H1 (cell line): ENCODE results near the gene NELL2. TPM values are rescaled to one million over a fixed set of nuclear protein-coding genes. Genes with fewer than 3 reads are reported as not detected.

Experiments
- CTCF ChIA-PET: fragments of 300-600 bp; sonication (Branson Sonifier 250); formaldehyde crosslinking; loops from one replicate; lab custom pipeline; 2021; ENCODE audit not compliant: partially characterized antibody; lab: Charles Lee
- POLR2A ChIA-PET: fragments of 300-600 bp; sonication (Branson Sonifier 250); formaldehyde crosslinking; loops from one replicate; lab custom pipeline; 2021; ENCODE audit warnings: inconsistent platforms; ENCODE audit not compliant: partially characterized antibody; lab: Charles Lee
- DNase-seq, 2 experiments: peaks; one replicate each; pipeline versions ENCODE4 v3.0.0 to v3.0.0-alpha.2; 2010 to 2022; ENCODE audit warnings: low spot score in 2 of 2, low read depth in 1 of 2, mixed read lengths in 1 of 2
- FAIRE-seq: peaks from 2 replicates; lab custom pipeline; 2011; peaks lifted over from hg19 to GRCh38; lab: Jason Lieb, UNC
- H2AFZ ChIP-seq: 2 replicates; pipeline ENCODE4 v1.8.1; 2012; ENCODE audit warnings: low read length, inconsistent platforms
- H2AK5ac ChIP-seq: 2 replicates; pipeline ENCODE4 v1.6.1; 2013; ENCODE audit warnings: low read depth, low read length
- H2BK120ac ChIP-seq: replicated peaks from 2 replicates; pipeline ENCODE3; 2013; ENCODE audit warnings: low read depth, low read length, inconsistent platforms
- H2BK12ac ChIP-seq: 2 replicates; pipeline ENCODE4 v1.6.1; 2013; ENCODE audit warnings: low read depth, low read length
- H2BK15ac ChIP-seq: 2 replicates; pipeline ENCODE4 v1.6.1; 2013; ENCODE audit warnings: low read length
- H2BK20ac ChIP-seq: 2 replicates; pipeline ENCODE4 v1.6.1; 2013; ENCODE audit warnings: low read length
- H2BK5ac ChIP-seq: 2 replicates; pipeline ENCODE4 v1.6.1; 2013; ENCODE audit warnings: low read depth, low read length
- H3K14ac ChIP-seq: 2 replicates; pipeline ENCODE4 v1.6.1; 2013; ENCODE audit warnings: inconsistent platforms; ENCODE audit not compliant: insufficient read length
- H3K18ac ChIP-seq: 2 replicates; pipeline ENCODE4 v1.6.1; 2013; ENCODE audit warnings: low read length; ENCODE audit errors: extremely low read depth
- H3K23ac ChIP-seq: 2 replicates; pipeline ENCODE4 v1.6.1; 2013; ENCODE audit warnings: inconsistent platforms; ENCODE audit not compliant: insufficient read length
- H3K23me2 ChIP-seq: 2 replicates; pipeline ENCODE4 v1.6.1; 2013; ENCODE audit warnings: low read depth, low read length
- H3K27ac ChIP-seq: 2 replicates; pipeline ENCODE4 v1.6.1; 2011; ENCODE audit warnings: low read depth, low read length, inconsistent platforms
- H3K27me3 ChIP-seq, 4 experiments: replicated peaks in 1 of 4; 1 replicate in 1 of 4; 2 replicates in 3 of 4; pipeline versions ENCODE4 v1.6.1 to v1.8.1; 2011 to 2013; ENCODE audit warnings: low read length in 3 of 4, mild to moderate bottlenecking in 3 of 4, inconsistent platforms in 2 of 4, mixed read lengths in 2 of 4, moderate library complexity in 1 of 4; ENCODE audit not compliant: control insufficient read depth in 3 of 4, insufficient read depth in 3 of 4; ENCODE audit errors: extremely low read depth in 1 of 4
- H3K36me3 ChIP-seq, 4 experiments: 2 replicates each; pipeline versions ENCODE4 v1.6.1 to v1.8.1; 2011 to 2013; ENCODE audit warnings: mild to moderate bottlenecking in 4 of 4, low read length in 3 of 4, moderate library complexity in 2 of 4, control low read depth in 1 of 4, inconsistent platforms in 1 of 4; ENCODE audit not compliant: insufficient read depth in 4 of 4, control insufficient read depth in 2 of 4
- H3K4ac ChIP-seq: replicated peaks from 2 replicates; pipeline ENCODE3; 2013; ENCODE audit warnings: low read length, low read depth, mixed read lengths, inconsistent platforms; ENCODE audit not compliant: insufficient read length
- H3K4me1 ChIP-seq, 4 experiments: replicated peaks in 1 of 4; 1 replicate in 1 of 4; 2 replicates in 3 of 4; pipeline versions ENCODE4 v1.6.1 to v1.8.1; 2011 to 2013; ENCODE audit warnings: low read length in 3 of 4, inconsistent platforms in 2 of 4, mixed read lengths in 1 of 4; ENCODE audit not compliant: insufficient read depth in 4 of 4, control insufficient read depth in 3 of 4
- H3K4me2 ChIP-seq, 2 experiments: 2 replicates each; pipeline versions ENCODE4 v1.6.1 to v1.8.1; 2011 to 2013; ENCODE audit warnings: low read depth in 2 of 2, low read length in 2 of 2, control low read depth in 1 of 2, inconsistent platforms in 1 of 2, mild to moderate bottlenecking in 1 of 2; ENCODE audit not compliant: insufficient read depth in 1 of 2
- H3K4me3 ChIP-seq, 4 experiments: fragments of 200-600, 300-600 bp in 1 of 4; sonication (generic), shearing (Covaris generic), sonication (Bioruptor Twin) in 1 of 4; 2 replicates each; pipeline versions ENCODE4 v1.5.1 to v1.8.1; 2011 to 2016; ENCODE audit warnings: low read length in 4 of 4, low read depth in 3 of 4, control low read depth in 2 of 4, inconsistent platforms in 2 of 4, mild to moderate bottlenecking in 2 of 4, mixed read lengths in 1 of 4, moderate library complexity in 1 of 4; ENCODE audit not compliant: insufficient read depth in 2 of 4; ENCODE audit errors: extremely low read depth in 1 of 4
- H3K56ac ChIP-seq: replicated peaks from 2 replicates; pipeline ENCODE3; 2013; ENCODE audit warnings: low read depth, mild to moderate bottlenecking, mixed read lengths, low read length, inconsistent platforms; ENCODE audit not compliant: insufficient read length
- H3K79me1 ChIP-seq: 2 replicates; pipeline ENCODE4 v1.6.1; 2013; ENCODE audit warnings: low read depth, low read length, control low read depth
- H3K79me2 ChIP-seq, 2 experiments: 2 replicates each; pipeline versions ENCODE4 v1.6.1 to v1.8.1; 2012 to 2013; ENCODE audit warnings: low read length in 2 of 2, mild to moderate bottlenecking in 2 of 2, inconsistent platforms in 1 of 2; ENCODE audit not compliant: insufficient read depth in 2 of 2, control insufficient read depth in 1 of 2
- H3K9ac ChIP-seq, 4 experiments: replicated peaks in 1 of 4; 1 replicate in 1 of 4; 2 replicates in 3 of 4; pipeline versions ENCODE4 v1.6.1 to v1.8.1; 2011 to 2013; ENCODE audit warnings: low read depth in 3 of 4, low read length in 3 of 4, control low read depth in 2 of 4, mild to moderate bottlenecking in 2 of 4, moderate library complexity in 2 of 4, inconsistent platforms in 1 of 4; ENCODE audit errors: extremely low read depth in 1 of 4
- H3K9me3 ChIP-seq, 2 experiments: 2 replicates each; pipeline versions ENCODE4 v1.6.1 to v1.8.1; 2012 to 2013; ENCODE audit warnings: mild to moderate bottlenecking in 2 of 2, moderate library complexity in 2 of 2, control low read depth in 1 of 2, inconsistent platforms in 1 of 2, low read depth in 1 of 2, low read length in 1 of 2, mixed read lengths in 1 of 2; ENCODE audit not compliant: insufficient read depth in 2 of 2
- H4K20me1 ChIP-seq, 2 experiments: replicated peaks in 1 of 2; 2 replicates each; pipeline versions ENCODE3 to v1.8.1; 2011 to 2013; ENCODE audit warnings: inconsistent platforms in 2 of 2, low read length in 2 of 2, mild to moderate bottlenecking in 1 of 2; ENCODE audit not compliant: insufficient read depth in 2 of 2, control insufficient read depth in 1 of 2
- H4K5ac ChIP-seq: 2 replicates; pipeline ENCODE4 v1.6.1; 2013; ENCODE audit warnings: low read length, low read depth, mixed read lengths, inconsistent platforms; ENCODE audit not compliant: insufficient read length
- H4K8ac ChIP-seq: 2 replicates; pipeline ENCODE4 v1.8.0; 2013; ENCODE audit warnings: mild to moderate bottlenecking, moderate library complexity, low read length, inconsistent platforms; ENCODE audit not compliant: insufficient read depth; ENCODE audit errors: extremely low read depth
- H4K91ac ChIP-seq: replicated peaks from 2 replicates; pipeline ENCODE3; 2013; ENCODE audit warnings: low read length, mixed read lengths, inconsistent platforms; ENCODE audit not compliant: insufficient read length
- BRCA1 ChIP-seq: IDR thresholded peaks from 2 replicates; pipeline ENCODE4 v1.6.1; 2012; ENCODE audit warnings: low read depth, low read length, improper control_type of control experiment
- CBX5 ChIP-seq: fragments of 300-800, 300-1000 bp; sonication (generic); IDR thresholded peaks from 2 replicates; pipeline ENCODE4 v1.7.1; 2016; ENCODE audit warnings: antibody characterized with exemption, low read length, low read depth
- CTBP2 ChIP-seq: IDR thresholded peaks from 2 replicates; pipeline ENCODE4 v1.7.0; 2011; ENCODE audit warnings: borderline replicate concordance, mild to moderate bottlenecking, moderate library complexity, mixed read lengths, low read length; ENCODE audit not compliant: insufficient read depth, insufficient read length
- EP300 ChIP-seq, 2 experiments: IDR thresholded peaks; 1 replicate in 1 of 2; 2 replicates in 1 of 2; pipeline ENCODE4 v1.6.1; 2011 to 2012; ENCODE audit warnings: low read depth in 2 of 2, low read length in 2 of 2, mild to moderate bottlenecking in 2 of 2, borderline replicate concordance in 1 of 2, inconsistent platforms in 1 of 2, moderate library complexity in 1 of 2
- HDAC2 ChIP-seq, 2 experiments: fragments of 300-600 bp in 1 of 2; sonication (generic) in 1 of 2; IDR thresholded peaks; 2 replicates each; pipeline ENCODE4 v1.6.1; 2011 to 2012; ENCODE audit warnings: low read depth in 2 of 2, low read length in 2 of 2, mild to moderate bottlenecking in 2 of 2, moderate library complexity in 2 of 2, borderline replicate concordance in 1 of 2, inconsistent platforms in 1 of 2
- KDM1A ChIP-seq: fragments of 200-600, 300-600 bp; sonication (generic); IDR thresholded peaks from 2 replicates; pipeline ENCODE4 v1.7.1; 2016; ENCODE audit warnings: mild to moderate bottlenecking, low read length, borderline replicate concordance
- KDM5A ChIP-seq: fragments of 200-600 bp; IDR thresholded peaks from 2 replicates; pipeline ENCODE4 v1.7.1; 2012; ENCODE audit warnings: mild to moderate bottlenecking, low read length, inconsistent platforms, mixed read lengths
- MAFK ChIP-seq: IDR thresholded peaks from 2 replicates; pipeline ENCODE4 v1.6.1; 2012; ENCODE audit warnings: low read depth, mild to moderate bottlenecking, improper control_type of control experiment, low read length
- POU5F1 ChIP-seq: IDR thresholded peaks from 2 replicates; pipeline ENCODE4 v1.6.1; 2011; ENCODE audit warnings: low read depth, mild to moderate bottlenecking, low read length, moderate library complexity
- RXRA ChIP-seq: IDR thresholded peaks from 2 replicates; pipeline ENCODE4 v1.6.1; 2011; ENCODE audit warnings: low read depth, mild to moderate bottlenecking, low read length, moderate library complexity; ENCODE audit not compliant: insufficient read depth
- SAP30 ChIP-seq: fragments of 300-600 bp; sonication (generic); IDR thresholded peaks from 2 replicates; pipeline ENCODE4 v1.7.1; 2012; ENCODE audit warnings: low read length, moderate library complexity, mild to moderate bottlenecking, inconsistent platforms; ENCODE audit not compliant: insufficient read depth, insufficient replicate concordance
- SP1 ChIP-seq: IDR thresholded peaks from 2 replicates; pipeline ENCODE4 v1.6.1; 2011; ENCODE audit warnings: low read depth, low read length
- SP2 ChIP-seq: IDR thresholded peaks from 2 replicates; pipeline ENCODE4 v1.6.1; 2012; ENCODE audit warnings: mild to moderate bottlenecking, low read length, inconsistent platforms
- SP4 ChIP-seq: IDR thresholded peaks from 2 replicates; pipeline ENCODE4 v1.6.1; 2012; ENCODE audit warnings: low read length, inconsistent platforms
- TEAD4 ChIP-seq: IDR thresholded peaks from 2 replicates; pipeline ENCODE4 v1.6.1; 2012; ENCODE audit warnings: low read depth, low read length, inconsistent platforms, mixed read lengths
- WGBS, 2 experiments: shearing (Covaris generic) in 1 of 2; methylation state at CpG; one replicate each; pipeline versions ENCODE4 v1.1.6 to v1.1.7; 2013 to 2015; ENCODE audit warnings: low lambda C conversion rate in 2 of 2, mixed read lengths in 2 of 2, inconsistent platforms in 1 of 2, low coverage in 1 of 2, missing lambda C conversion rate in 1 of 2; ENCODE audit not compliant: insufficient replicate concordance in 2 of 2, insufficient coverage in 1 of 2, insufficient read length in 1 of 2; ENCODE audit errors: extremely low coverage in 1 of 2, missing lambda C conversion rate in 1 of 2; 5-methylcytosine and 5-hydroxymethylcytosine counted together
- polyA plus RNA-seq, 7 experiments: library from polyadenylated mRNA; depleted of rRNA in 3 of 7; stranded (reverse) in 5 of 7; unstranded in 2 of 7; fragments of >200 nt in 5 of 7; fragments of 200-250 nt in 2 of 7; gene quantifications; 1 replicate in 5 of 7; 2 replicates in 1 of 7; 4 replicates in 1 of 7; pipeline versions ENCODE4 v1.2.1 to v1.2.3, GENCODE V29; 2011 to 2013; ENCODE audit warnings: missing spikeins in 2 of 7, mixed read lengths in 2 of 7
- total RNA-seq: library from RNA; stranded (reverse); fragmentation: NEBNext Ultra II Directional; extraction: Animal tissue kit (Norgen Biotek cat#: 25700); gene quantifications from 2 replicates; pipeline ENCODE4 v1.2.1, GENCODE V29; 2021

Gene NELL2
- total and polyA plus RNA-seq, 2 of the 8 experiments (the other 6 are each of a cell fraction or from before 2014, with no cell fraction given), result 54.2 to 56.8 TPM

GRCh38 chr12:44672042-44672441, 204.1 kb downstream of the NELL2 start:
- Histone ChIP-seq H3K56ac (no peak overlapping the region), H4K20me1 (peaks cover 0 to 1% of the 10 kb centered on the region in 2 experiments), H3K4ac (no peak overlapping the region), H3K9me3 (peaks cover 0 to 2% of the 10 kb centered on the region in 2 experiments; a peak in 2 of 4 replicates), H3K27me3 (no peaks in the 10 kb centered on the region), H4K8ac (no peak overlapping the region), H3K36me3 (no peaks in the 10 kb centered on the region), H2BK15ac (no peak overlapping the region), H3K79me1 (peaks cover 2% of the 10 kb centered on the region), H3K23ac (no peak overlapping the region), H2AFZ (no peak overlapping the region), H4K91ac (no peak overlapping the region), H3K14ac (no peak overlapping the region), H2BK20ac (no peak overlapping the region), H3K4me2 (no peak overlapping the region), H4K5ac (no peak overlapping the region), H3K4me1 (no peaks in the 10 kb centered on the region; a peak in 1 of 7 replicates), H2BK12ac (no peak overlapping the region), H3K23me2 (no peaks in the 10 kb centered on the region), H2BK120ac (no peak overlapping the region), H3K18ac (no peak overlapping the region), H2BK5ac (no peak overlapping the region), H3K9ac (no peak overlapping the region), H3K4me3 (no peak overlapping the region), H3K27ac (no peak overlapping the region), H2AK5ac (no peak overlapping the region), H3K79me2 (no peaks in the 10 kb centered on the region)
- WGBS, 2 experiments, result 90% methylated on average over 5 of the region's 5 CpGs; no CpG with 5 or more reads in 1 of the 2 experiments
- POLR2A ChIA-PET, result interaction anchor here (0.6 kb wide), 1 partner anchor 295 kb away, joined by 3 read pairs; no protein-coding TSS in a partner anchor
- TF ChIP-seq MAFK (no peak), RXRA (no peak), TEAD4 (no peak), POU5F1 (no peak), HDAC2 (IDR thresholded peaks at IDR 0.05; ENCODE audit: borderline replicate concordance in 1 of 2, low read depth in 2 of 2, low read length in 2 of 2) (no peak), CTBP2 (no peak), KDM5A (no peak), SAP30 (no peak), SP4 (no peak), CBX5 (no peak), SP2 (no peak), KDM1A (no peak), SP1 (no peak), EP300 (IDR thresholded peaks at IDR 0.05; ENCODE audit: borderline replicate concordance in 1 of 2, low read depth in 2 of 2, low read length in 2 of 2) (no peak), BRCA1 (no peak)
- DNase-seq, result no peak
- CTCF ChIA-PET, result no interaction called here
- FAIRE-seq, result no peak
